HepG2 (cell line): ENCODE data around the gene C1QTNF12. TPM values are rescaled to one million over a fixed set of nuclear protein-coding genes. Genes with fewer than 3 reads are reported as not detected.

Source experiments
- AGO1 ChIP-seq: fragments of 200-400 bp; formaldehyde crosslinking; IDR thresholded peaks from 2 replicates; pipeline ENCODE4 v1.6.1; 2017; ENCODE audit warnings: mild to moderate bottlenecking, low read depth, low read length, moderate library complexity; ENCODE audit not compliant: poor library complexity, severe bottlenecking
- AGO2 ChIP-seq: fragments of 200-400 bp; formaldehyde crosslinking; optimal IDR thresholded peaks from 2 replicates; pipeline ENCODE3; 2017; ENCODE audit warnings: mild to moderate bottlenecking, low read depth, low read length, moderate library complexity
- ARHGAP35 ChIP-seq: sonication (generic); formaldehyde crosslinking; IDR thresholded peaks from 2 replicates; pipeline ENCODE4 v1.9.0; 2022; ENCODE audit warnings: mild to moderate bottlenecking, inconsistent platforms, moderate library complexity, missing genetic modification reagents, borderline replicate concordance
- FOXP1 ChIP-seq, 2 experiments: fragments of 450-650 bp in 1 of 2; IDR thresholded peaks; 2 replicates each; pipeline ENCODE4 v1.6.1; 2017 to 2018; ENCODE audit warnings: antibody characterized with exemption in 1 of 2
- HNRNPLL ChIP-seq: fragments of 200-400 bp; formaldehyde crosslinking; IDR thresholded peaks from 2 replicates; pipeline ENCODE4 v1.6.1; 2017; ENCODE audit warnings: mild to moderate bottlenecking, low read depth, low read length; ENCODE audit not compliant: poor library complexity, severe bottlenecking
- MTA1 ChIP-seq: sonication (generic); formaldehyde crosslinking; IDR thresholded peaks from 2 replicates; pipeline ENCODE4 v1.4.0; 2020; ENCODE audit warnings: missing genetic modification reagents, mild to moderate bottlenecking, borderline replicate concordance
- MXD1 ChIP-seq: sonication (generic); formaldehyde crosslinking; IDR thresholded peaks from 2 replicates; pipeline ENCODE4 v1.4.0; 2020; ENCODE audit warnings: mild to moderate bottlenecking, missing genetic modification reagents
- MYNN ChIP-seq: sonication (generic); formaldehyde crosslinking; IDR thresholded peaks from 2 replicates; pipeline ENCODE4 v1.4.0; 2020; ENCODE audit warnings: mild to moderate bottlenecking, low read depth, missing genetic modification reagents
- RBAK ChIP-seq: sonication (generic); formaldehyde crosslinking; IDR thresholded peaks from 2 replicates; pipeline ENCODE4 v1.5.1; 2020; ENCODE audit warnings: mild to moderate bottlenecking, missing genetic modification reagents
- RBFOX2 ChIP-seq: fragments of 200-400 bp; formaldehyde crosslinking; IDR thresholded peaks from 2 replicates; pipeline ENCODE4 v1.6.1; 2017; ENCODE audit warnings: low read depth, mild to moderate bottlenecking, low read length
- RFXAP ChIP-seq: sonication (generic); formaldehyde crosslinking; IDR thresholded peaks from 2 replicates; pipeline ENCODE4 v1.4.0; 2020; ENCODE audit warnings: missing genetic modification reagents, borderline replicate concordance
- SIN3A ChIP-seq: IDR thresholded peaks from 2 replicates; pipeline ENCODE4 v1.6.1; 2011; ENCODE audit warnings: low read depth, mild to moderate bottlenecking, control low read depth, low read length, borderline replicate concordance
- ZBTB26 ChIP-seq: IDR thresholded peaks from 2 replicates; pipeline ENCODE4 v1.6.1; 2016; ENCODE audit warnings: missing compliant biosample characterization, missing genetic modification reagents, borderline replicate concordance
- ZBTB33 ChIP-seq: sonication (generic); formaldehyde crosslinking; IDR thresholded peaks from 2 replicates; pipeline ENCODE4 v1.4.0; 2020; ENCODE audit warnings: missing genetic modification reagents
- ZBTB38 ChIP-seq: sonication (generic); formaldehyde crosslinking; IDR thresholded peaks from 2 replicates; pipeline ENCODE4 v1.5.1; 2020; ENCODE audit warnings: mild to moderate bottlenecking, missing genetic modification reagents
- ZFP82 ChIP-seq: sonication (generic); formaldehyde crosslinking; IDR thresholded peaks from 2 replicates; pipeline ENCODE4 v1.5.1; 2020; ENCODE audit warnings: mild to moderate bottlenecking, missing genetic modification reagents, borderline replicate concordance
- ZFP90 ChIP-seq: sonication (generic); formaldehyde crosslinking; IDR thresholded peaks from 2 replicates; pipeline ENCODE4 v1.8.0; 2022; ENCODE audit warnings: missing genetic modification reagents, mild to moderate bottlenecking, inconsistent platforms, borderline replicate concordance
- ZHX1 ChIP-seq: sonication (generic); formaldehyde crosslinking; IDR thresholded peaks from 2 replicates; pipeline ENCODE4 v1.8.1; 2022; ENCODE audit warnings: low read depth, mild to moderate bottlenecking, missing genetic modification reagents
- ZIK1 ChIP-seq: sonication (generic); formaldehyde crosslinking; IDR thresholded peaks from 2 replicates; pipeline ENCODE4 v1.5.0; 2020; ENCODE audit warnings: mild to moderate bottlenecking, low read depth, missing genetic modification reagents, borderline replicate concordance
- ZMAT3 ChIP-seq: sonication (generic); formaldehyde crosslinking; conservative IDR thresholded peaks from 2 replicates; pipeline ENCODE4 v1.7.0; 2021; ENCODE audit warnings: missing genetic modification reagents
- ZNF367 ChIP-seq: sonication (generic); formaldehyde crosslinking; IDR thresholded peaks from 2 replicates; pipeline ENCODE4 v1.4.0; 2020; ENCODE audit warnings: missing genetic modification reagents, borderline replicate concordance
- ZNF543 ChIP-seq: sonication (generic); formaldehyde crosslinking; IDR thresholded peaks from 2 replicates; pipeline ENCODE4 v1.4.0; 2020; ENCODE audit warnings: mild to moderate bottlenecking, missing genetic modification reagents
- ZNF761 ChIP-seq: sonication (generic); formaldehyde crosslinking; conservative IDR thresholded peaks from 2 replicates; pipeline ENCODE4 v1.4.0; 2020; ENCODE audit warnings: mild to moderate bottlenecking, missing genetic modification reagents
- polyA plus RNA-seq, 8 experiments: library from polyadenylated mRNA; depleted of rRNA in 3 of 8; stranded (reverse) in 7 of 8; unstranded in 1 of 8; fragments of >200 nt; fragmentation: Illumina TruSeq in 4 of 8; extraction: Trizol in 4 of 8; gene quantifications; 2 replicates each; pipeline versions ENCODE4 v1.2.1 to v1.2.3, GENCODE V29; 2011 to 2016; ENCODE audit warnings: low read depth in 4 of 8, missing spikeins in 1 of 8, mixed read lengths in 1 of 8; ENCODE audit not compliant: insufficient read depth in 1 of 8
- total RNA-seq, 5 experiments: library from RNA; depleted of rRNA; stranded (reverse); fragments of >200 nt; fragmentation: Illumina TruSeq; extraction: Trizol; gene quantifications; 2 replicates each; pipeline ENCODE4 v1.2.3, GENCODE V29; 2016; ENCODE audit warnings: low read depth in 1 of 5

The C1QTNF12 gene
- total and polyA plus RNA-seq, 2 of the 13 experiments (the other 11 are each of a cell fraction or from before 2014, with no cell fraction given): 0.18 to 0.64 TPM

GRCh38 chr1:1232796-1233566 lies 13.5 kb downstream of the C1QTNF12 start (continued):
- TF ChIP-seq ZBTB38 (CRISPR knock-in tag) (peak; percentile 62), AGO1 (peak; percentile 77), FOXP1 (IDR thresholded peaks at IDR 0.05) (no peak), FOXP1 (CRISPR knock-in tag; IDR thresholded peaks at IDR 0.05) (no peak), SIN3A (no peak), HNRNPLL (peak; percentile 4), MXD1 (CRISPR knock-in tag) (peak; percentile 3; the same call in 1 of the 2 replicates), MYNN (CRISPR knock-in tag) (no peak), ZNF761 (no peak), ARHGAP35 (CRISPR knock-in tag) (no peak), MTA1 (peak; percentile 32; the same call in 1 of the 2 replicates), ZFP90 (CRISPR knock-in tag) (no peak), RFXAP (CRISPR knock-in tag) (no peak), RBFOX2 (peak; percentile 75), ZHX1 (peak; percentile 89; the same call in 1 of the 2 replicates), ZMAT3 (CRISPR knock-in tag) (no peak), AGO2 (peak; percentile 71), ZFP82 (CRISPR knock-in tag) (no peak), ZIK1 (CRISPR knock-in tag) (no peak), ZNF543 (CRISPR knock-in tag) (no peak), ZNF367 (no peak), ZBTB26 (CRISPR knock-in tag) (no peak), RBAK (no peak), ZBTB33 (CRISPR knock-in tag) (peak; percentile 53; the same call in 1 of the 2 replicates)
